ENCODE data around the gene AFAP1L2.
"Not testable (repeated sequence)": the region's sequence is repeated elsewhere in the genome, so short reads cannot be mapped to it uniquely, and the experiment has no call there.

The AFAP1L2 gene

GRCh38 chr10:114334301-114334700 lies 70.0 kb downstream of the AFAP1L2 start:
- no peak for DNase-seq

DNA sequence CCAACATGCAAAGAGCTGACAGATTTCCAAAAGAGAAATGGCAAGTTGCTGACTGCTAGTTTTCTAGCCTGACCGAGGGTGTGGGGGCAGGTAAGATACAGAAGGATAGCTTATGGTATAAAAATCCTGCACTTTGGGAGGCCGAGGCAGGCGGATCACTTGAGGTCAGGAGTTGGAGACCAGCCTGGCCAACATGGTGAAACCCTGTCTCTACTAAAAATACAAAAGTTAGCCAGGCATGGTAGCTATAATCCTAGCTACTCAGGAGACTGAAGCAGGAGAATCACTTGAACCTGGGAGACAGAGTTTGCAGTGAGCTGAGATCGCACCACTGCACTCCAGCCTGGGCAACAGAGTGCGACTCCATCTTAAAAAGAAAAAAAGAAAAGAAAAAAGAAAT lies 70.9 kb downstream of the AFAP1L2 start:
- not testable (repeated sequence) for DNase-seq

GRCh38 chr10:114332301-114333192 lies 71.8 kb downstream of the AFAP1L2 start:
- no peak for DNase-seq

DNA sequence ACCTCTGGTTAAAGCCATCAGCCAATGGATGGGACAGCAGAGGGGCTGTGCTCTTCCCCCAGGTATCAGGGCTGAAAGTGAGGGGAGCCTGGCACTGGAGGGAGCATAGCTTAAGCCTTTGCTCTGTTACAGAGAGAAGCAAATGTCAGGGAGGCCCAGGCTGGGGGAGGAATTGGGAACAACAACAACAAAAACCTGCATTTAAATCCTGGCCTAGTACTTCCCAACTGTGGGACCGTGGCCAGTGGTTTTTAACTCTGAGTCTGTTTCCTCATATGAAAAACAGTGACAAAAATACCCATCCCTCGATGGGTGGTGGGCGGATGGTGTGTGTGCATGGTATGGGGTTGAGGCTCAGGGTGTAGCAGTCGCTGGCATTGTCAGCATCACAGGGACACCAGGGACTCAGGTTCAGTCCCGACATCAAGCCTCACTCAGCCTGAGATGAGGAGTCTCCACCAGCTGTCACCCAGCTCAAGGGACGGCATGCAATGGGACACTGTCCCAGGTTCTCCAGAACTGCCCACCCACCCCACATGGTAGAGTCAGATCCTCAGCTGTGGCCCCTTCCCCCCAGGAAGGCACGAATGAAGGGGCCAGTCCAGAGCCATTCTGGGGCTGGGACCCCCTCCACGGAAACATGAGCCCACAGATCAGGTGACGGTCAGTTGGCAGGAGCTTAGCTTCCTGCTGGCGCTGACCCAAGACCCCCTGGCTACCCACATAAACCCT lies 74.5 kb downstream of the AFAP1L2 start:
- DNase-seq, result no peak

GRCh38 chr10:114328874-114329273 lies 75.4 kb downstream of the AFAP1L2 start:
- DNase-seq, result no peak

DNA sequence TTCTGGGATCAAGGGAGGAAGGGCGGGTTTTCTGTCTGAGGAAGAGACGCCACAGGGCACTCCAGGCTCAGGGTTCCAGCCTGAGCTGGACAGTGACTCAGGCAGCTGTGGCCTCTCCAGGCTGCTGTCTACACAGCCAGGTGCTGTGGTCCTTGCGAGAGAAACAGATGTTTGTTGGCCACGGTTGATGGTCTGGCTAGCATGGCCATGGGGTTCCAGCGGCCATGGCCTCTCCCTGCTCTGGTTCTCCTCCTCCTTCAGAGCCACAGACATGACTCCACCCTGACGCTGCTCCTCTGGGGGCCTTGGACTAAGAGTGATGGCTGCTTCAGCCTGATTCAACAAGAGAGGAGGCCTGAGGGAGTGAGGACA lies 75.9 kb downstream of the AFAP1L2 start:
- no peak for DNase-seq

DNA sequence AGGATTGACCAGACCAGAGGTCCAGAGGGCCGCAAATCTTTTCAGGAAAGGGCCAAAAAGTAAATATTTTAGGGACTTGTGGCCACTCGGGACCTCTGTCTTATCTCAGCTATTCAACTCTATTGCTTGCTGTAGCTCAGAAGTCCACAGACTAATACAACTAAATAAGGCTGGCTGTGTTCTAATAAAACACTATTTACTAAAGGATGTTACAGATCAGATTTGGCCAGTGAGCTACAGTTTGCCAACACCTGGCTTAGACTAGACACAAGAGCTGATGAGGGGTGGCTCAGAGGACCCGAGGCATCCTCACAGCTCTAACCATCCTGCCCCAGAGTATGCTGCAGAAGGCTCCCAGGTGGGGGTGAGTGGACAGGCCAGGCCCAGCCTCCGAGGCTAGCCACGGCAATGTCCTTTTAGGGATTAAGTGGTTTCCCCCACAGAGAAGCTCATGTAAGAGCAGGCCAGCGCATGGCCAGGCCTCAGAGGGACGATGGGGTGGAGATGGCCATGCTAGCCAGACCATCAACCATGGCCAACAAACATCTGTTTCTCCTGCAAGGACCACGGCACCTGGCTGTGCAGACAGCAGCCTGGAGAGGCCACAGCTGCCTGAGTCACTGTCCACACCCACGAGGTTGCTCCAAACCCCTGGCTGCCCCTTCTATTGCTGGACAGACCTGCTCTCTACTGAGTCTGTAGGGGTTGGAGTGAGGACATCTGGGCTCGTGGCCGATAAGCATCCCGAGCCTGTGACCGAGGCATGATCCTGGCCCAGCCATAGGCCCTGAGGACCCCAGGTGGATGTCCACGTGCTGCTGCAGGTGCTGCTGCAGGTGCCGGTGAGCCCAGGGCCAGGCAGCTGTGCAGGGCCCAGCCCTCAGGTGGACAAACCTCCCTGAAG lies 76.5 kb downstream of the AFAP1L2 start:
- no peak for DNase-seq

DNA sequence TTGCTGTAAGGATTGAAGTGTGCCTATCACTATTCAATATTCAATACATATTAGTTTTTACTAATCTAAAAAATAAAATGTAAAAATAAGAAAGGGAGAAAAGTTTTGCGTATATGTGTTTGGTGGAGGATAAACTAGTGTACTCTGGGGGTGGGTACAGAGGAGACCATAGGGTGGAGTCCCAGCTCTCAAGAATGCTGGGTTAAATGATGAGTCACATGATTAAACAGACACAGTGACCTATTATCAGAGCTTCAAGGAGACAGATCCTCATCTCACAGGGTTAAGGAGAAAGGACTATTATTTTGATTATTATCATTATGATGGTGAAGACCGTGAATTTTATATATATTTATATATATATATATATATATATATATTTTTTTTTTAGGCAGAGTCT lies 77.5 kb downstream of the AFAP1L2 start:
- DNase-seq, result no peak

- DNase-seq, result no peak
These were observed 81.3 kb downstream of the AFAP1L2 start for GRCh38 chr10:114323023-114323422.

DNA sequence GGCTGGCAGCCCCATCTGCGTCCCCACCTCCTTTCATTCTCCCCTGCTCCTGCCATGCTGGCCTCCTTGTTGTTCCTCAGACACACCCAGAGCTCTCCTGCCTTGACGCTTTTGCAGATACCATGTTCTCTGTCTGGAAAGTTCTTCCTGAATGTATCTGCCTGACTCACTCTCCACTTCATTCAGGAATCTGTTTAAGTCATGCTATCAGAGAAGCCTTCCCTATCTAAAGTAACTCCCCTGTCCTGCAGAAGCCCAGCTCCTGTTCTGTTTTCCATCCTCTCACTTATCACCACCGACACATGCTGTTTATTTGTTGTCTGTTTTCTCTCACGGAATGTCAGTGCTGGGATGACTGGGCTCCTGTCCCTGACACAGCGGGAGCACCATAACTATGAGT lies 82.0 kb downstream of the AFAP1L2 start:
- DNase-seq, result no peak

GRCh38 chr10:114320249-114321116 lies 83.8 kb downstream of the AFAP1L2 start:
- DNase-seq, result no peak

- no peak for DNase-seq
These were observed 84.7 kb downstream of the AFAP1L2 start for GRCh38 chr10:114319406-114320248.

DNA sequence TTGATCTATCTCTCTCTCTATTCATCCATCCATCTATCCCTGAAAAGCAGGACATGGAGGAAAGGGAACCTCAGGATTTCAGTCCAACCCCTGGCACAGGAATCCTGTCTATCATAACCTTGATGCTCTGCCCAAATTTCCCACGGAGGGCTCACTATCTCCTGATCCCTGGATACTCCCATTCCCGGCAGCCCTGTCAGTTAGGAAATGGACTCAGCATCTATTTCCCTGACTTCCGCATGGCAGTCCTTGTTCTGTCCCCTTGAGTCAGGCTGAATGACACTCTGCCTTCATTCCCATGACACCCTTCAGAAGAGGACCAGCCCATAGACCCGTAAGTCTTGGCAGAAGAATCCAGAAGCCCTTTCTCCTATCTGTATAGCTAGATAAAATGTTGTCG lies 87.6 kb downstream of the AFAP1L2 start:
- DNase-seq, result no peak

DNA sequence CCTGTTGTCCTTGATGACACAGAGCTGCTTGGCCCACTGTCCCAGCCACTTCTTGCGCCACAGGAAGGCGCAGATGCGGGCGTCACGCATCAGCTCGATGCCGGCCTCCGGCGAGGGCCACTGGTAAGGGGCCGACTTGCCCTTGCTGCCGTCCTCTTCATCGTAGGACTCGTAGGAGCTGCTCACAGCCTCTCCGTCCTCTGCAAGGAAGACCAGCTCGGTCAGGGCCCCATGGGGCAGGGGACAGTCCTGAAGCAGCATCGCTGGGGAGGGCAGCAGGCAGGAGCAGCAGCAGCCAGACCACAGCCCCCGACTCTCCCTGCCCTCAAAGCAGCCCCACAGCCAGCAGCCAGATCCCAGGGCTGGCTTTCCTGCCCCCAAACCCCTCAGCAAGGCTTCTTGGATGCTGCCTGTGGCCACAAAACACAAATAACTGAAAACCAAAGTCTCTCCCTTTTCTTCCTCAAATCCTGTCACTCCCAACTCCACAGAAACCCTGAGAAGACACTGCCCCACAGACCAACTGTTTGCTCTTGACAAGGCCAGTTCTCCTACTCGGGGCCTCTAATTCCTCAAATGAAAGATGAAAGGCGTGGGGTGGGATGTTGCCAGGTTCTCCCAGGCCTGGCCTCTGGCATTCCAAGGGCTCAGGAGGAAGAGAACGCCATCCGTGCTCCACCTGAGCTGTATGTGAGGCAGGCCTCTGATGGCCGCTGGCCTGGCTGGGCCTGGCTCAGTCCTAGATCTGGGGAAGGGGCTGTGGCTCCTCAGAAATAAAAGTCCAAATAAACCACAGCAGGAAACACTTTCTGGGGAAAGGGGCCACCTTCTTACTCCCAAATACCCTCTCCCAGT lies 88.5 kb downstream of the AFAP1L2 start:
- DNase-seq, result no peak

DNA sequence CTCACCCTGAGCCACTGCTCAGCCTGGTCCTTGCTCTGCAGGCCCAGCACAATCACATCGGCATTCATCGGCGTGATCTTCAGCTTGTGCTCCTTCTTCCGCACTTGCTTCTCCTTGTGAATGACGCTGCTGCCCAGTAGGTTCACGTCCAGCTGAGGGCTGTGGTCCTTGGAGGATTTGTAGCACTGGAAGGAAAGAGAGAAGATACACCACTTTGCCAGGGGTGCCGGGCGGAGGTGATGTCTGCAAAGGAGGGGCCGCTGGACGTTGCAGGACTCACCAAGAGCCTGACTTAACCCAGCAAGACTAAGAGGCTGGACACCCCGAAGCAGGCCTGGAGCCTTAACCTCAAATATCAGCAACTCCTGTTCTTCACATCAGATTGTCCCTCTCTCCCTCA lies 90.4 kb downstream of the AFAP1L2 start:
- no peak for DNase-seq

DNA sequence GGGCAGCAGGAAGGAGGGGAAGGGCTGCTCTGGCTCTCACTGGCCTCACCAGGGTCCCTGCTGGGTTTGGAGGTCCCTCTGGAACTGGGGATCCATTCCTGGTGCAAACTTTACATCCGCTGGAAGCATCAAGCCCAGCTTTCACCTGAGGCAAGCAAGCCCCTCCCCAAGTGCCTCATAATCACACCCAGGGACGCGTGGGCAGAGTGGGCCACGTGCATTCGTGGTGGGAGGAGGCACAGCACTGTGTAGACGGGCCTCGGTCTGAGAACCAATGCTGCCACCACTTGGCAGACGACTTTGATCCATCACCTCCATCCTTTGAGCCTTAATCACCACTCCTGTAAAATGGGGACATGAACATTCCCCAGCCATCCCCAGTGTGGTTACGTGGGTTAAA lies 91.2 kb downstream of the AFAP1L2 start:
- DNase-seq, result no peak

GRCh38 chr10:114311496-114312209 lies 92.6 kb downstream of the AFAP1L2 start:
- DNase-seq, result no peak

DNA sequence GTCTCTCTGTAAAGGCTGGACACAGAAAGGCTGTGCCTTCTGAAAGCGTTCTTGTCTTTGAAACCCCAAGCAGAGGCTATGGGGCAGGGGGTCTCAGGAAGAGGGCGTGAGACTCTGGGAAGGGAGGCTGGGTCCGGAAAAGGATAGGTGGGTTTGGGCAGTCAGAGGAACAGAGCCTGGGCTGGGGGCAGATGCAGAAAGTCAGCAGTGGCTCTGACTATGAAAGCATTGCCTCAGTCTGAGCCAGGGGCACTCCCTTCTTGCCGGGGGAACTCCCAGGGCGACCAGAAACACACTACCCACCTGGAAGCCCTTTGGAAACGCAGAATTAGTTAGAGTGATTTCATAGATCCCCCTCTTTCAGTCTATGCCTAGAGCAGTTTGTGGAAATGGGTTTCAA lies 93.3 kb downstream of the AFAP1L2 start:
- DNase-seq, result no peak

DNA sequence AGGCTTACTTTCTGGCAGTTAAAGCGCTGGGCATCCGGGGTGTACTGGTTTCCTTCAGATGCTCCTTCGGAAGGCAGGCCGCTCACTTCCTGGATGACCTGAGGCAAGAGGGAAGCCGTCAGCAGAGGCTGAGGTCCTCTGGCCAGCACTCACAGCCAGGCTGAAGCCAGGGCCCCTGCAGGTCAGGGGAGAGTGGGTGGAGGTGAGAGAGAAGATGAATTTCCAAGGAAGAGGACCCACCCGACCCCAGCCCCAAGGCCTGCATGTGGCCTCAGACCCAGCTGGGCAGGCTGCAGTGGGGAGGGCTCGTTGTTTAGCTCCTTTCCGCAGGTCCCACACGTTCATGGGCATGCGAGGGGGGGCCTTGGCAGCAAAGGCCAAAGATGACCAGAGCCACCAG lies 94.0 kb downstream of the AFAP1L2 start:
- DNase-seq, result no peak

GRCh38 chr10:114309364-114309651 lies 95.0 kb downstream of the AFAP1L2 start:
- DNase-seq, result no peak
